GM18873 (cell line): ENCODE results near the gene OR1F1.
"Not testable (repeated sequence)": the region's sequence is repeated elsewhere in the genome, so short reads cannot be mapped to it uniquely, and the experiment has no call there.

Experiments used
- ATAC-seq: cut with Tn5 transposase; IDR thresholded peaks from one replicate; pipeline ENCODE4 v1.9.1; 2021; ENCODE audit warnings: mild to moderate bottlenecking, moderate library complexity, moderate number of reproducible peaks; ENCODE audit not compliant: unreplicated experiment, low FRiP score

The OR1F1 gene

GRCh38 chr16:3171855-3172593 is 16.0 kb upstream of the OR1F1 start:
- ATAC-seq: no peak

DNA sequence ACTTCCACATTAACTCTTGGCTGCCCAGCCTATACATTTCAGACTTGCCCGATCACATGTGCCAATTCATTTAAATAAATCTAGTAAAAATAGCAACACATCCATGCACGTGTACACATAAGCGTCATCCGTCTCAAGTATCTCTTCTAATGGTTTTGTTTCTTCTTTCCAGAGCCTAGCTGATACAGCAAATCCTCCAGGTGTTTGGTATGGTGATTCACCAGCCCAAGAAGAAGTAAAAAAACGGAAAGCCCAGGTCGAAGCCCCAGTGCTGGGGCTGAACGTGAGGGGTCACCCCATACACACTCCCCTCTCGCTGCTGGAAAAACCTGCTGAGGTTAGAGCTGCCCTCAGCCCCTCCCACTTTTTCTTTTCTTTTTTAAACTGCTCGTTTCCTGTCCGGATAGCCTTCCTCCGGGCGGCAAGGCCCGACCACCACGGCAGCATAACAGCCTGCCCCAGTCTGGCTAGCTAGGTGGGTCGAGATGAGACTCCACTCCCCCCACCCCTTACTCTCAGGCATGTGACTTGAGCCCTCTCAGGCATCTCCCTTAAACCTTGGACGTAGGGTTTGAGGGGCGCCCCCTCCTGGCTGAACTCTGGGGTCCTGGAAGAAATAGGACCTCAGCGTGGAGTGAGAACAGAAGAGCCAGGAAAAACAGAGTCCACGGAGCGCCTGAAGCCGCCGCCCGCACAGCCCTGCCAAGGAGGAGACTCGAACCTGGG is 13.9 kb upstream of the OR1F1 start:
- ATAC-seq: no peak

GRCh38 chr16:3174618-3175148 is 13.3 kb upstream of the OR1F1 start:
- ATAC-seq: no peak

GRCh38 chr16:3175157-3176093 is 12.6 kb upstream of the OR1F1 start:
- ATAC-seq: no peak

GRCh38 chr16:3179651-3180050 is 8.4 kb upstream of the OR1F1 start:
- ATAC-seq: no peak

DNA sequence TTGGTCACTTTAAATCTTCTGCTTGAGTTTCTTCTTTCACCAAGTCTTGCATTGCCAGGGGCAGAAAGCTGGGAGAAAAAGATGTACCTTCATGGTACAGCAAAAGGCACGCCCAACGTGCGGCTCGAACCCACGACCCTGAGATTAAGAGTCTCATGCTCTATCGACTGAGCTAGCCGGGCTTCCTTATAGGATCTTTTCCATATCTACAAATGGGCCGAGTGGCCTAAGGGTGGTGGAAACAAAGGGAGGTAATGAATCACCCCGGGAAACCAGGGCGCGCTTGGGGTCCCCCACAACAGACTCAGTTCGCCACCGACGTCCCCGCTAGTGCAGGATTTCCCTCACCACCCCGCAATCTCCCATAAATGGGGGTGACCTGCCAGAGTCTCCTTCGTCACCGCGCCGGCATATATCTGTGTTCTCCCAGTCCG is 7.5 kb upstream of the OR1F1 start:
- ATAC-seq: no peak

DNA sequence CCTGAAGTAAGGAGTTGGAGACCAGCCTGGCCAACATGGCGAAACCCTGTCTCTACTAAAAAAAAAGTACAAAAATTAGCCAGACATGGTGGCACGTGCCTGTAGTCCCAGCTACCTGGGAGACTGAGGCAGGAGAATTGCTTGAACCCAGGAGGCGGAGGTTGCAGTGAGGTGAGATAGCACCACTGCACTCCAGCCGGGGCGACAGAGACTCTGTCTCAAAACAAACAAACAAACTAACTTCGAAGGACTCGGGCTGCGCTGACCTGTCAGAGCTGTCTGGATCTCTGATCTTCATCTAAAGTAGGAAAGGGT is 5.8 kb upstream of the OR1F1 start:
- ATAC-seq: not testable (repeated sequence)

- ATAC-seq: no peak
Measured at GRCh38 chr16:3182608-3183444, 5.2 kb upstream of the OR1F1 start.

- no peak for ATAC-seq
Measured at GRCh38 chr16:3183445-3184139, 4.4 kb upstream of the OR1F1 start.

- ATAC-seq: no peak
Measured at GRCh38 chr16:3186946-3187690, 886 bp upstream of the OR1F1 start.

DNA sequence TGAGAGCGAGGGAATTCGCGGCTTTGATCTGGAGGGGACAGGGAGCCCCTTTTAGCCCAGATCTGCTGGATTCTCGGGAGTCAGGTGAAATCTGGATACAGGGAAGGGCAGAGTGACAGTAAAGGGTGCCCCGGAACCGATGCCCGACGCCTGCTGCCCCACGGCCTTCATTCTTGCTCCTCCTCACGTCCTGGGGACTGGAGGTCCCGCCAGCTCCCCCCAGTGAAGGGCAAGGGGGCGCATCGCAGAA is 596 bp downstream of the OR1F1 start:
- no peak for ATAC-seq

DNA sequence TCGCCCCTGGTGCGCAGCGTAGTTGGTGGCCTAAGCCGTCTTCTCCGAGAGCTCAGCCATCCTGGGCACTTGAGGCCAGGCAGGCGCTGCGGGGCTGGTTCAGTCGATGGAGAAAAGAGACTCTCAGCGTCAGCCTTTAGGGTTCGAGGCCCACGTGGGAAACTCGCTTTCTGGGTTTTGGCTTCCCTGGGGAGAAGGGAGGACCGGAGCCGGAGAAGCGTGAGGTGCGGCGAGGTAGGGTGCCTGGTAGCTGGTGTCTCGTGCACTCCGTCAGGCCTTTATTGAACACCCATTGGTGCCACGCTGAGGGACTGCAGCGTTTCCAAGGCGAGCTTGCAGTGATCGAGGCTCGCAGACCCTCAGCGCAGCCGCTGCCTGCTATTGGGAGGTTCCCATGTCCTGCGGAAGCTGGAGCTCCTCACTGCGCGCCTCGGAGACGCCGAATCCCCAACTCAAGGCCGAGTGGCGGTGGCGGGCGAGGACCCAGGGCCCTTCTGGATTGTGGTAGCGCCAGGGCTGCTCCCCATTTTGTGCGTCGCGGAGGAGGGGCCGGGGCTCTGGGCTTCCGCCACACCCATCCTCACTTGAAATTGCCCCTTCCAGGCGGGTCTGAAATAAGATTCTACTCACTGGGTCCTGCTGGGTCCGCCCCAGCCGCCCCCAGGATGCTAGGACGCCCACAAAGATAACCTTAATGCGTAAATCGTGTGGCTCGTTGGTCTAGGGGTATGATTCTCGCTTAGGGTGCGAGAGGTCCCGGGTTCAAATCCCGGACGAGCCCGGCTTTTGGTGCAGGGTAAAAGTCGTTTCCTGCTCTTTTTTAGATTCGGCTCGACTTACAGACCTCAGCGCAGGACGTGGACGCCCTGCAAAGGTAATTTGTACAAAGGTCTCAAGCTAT is 1.2 kb downstream of the OR1F1 start:
- no peak for ATAC-seq

- no peak for ATAC-seq
Measured at GRCh38 chr16:3189869-3190268, 1.9 kb downstream of the OR1F1 start.

- ATAC-seq: no peak
Measured at GRCh38 chr16:3190949-3191353, 2.9 kb downstream of the OR1F1 start.

GRCh38 chr16:3192476-3193019 is 4.5 kb downstream of the OR1F1 start:
- ATAC-seq: no peak

GRCh38 chr16:3193221-3194212 is 5.5 kb downstream of the OR1F1 start:
- no peak for ATAC-seq

DNA sequence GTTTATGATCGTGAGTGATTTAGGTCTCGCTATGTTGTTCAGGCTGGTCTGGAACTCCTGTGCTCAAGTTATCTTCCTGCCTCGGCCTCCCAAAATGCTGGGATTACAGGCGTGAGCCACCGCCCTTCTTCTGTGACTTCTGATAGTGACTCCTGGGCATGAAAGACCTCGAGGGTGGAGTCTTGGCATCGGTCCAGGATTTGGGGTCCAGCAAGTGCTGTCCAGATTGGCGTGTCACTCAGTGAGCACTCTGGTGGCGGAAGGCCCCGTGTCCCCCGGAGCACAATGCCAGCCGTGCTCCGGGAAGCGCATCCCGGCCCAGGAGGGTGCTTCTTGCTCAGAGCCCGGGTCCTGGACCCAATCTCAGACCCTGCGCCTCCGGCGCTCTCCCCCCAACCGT is 6.8 kb downstream of the OR1F1 start:
- no peak for ATAC-seq
